Fibroblast of lung (primary cell): ENCODE measurements around the gene PCDHB14. TPM values are rescaled to one million over a fixed set of nuclear protein-coding genes. Genes with fewer than 3 reads are reported as not detected.
A peak's percentile ranks its signal among the peaks of the same experiment; 100 is the strongest.
"Not testable (repeated sequence)": the region's sequence is repeated elsewhere in the genome, so short reads cannot be mapped to it uniquely, and the experiment has no call there.

ENCODE experiments used
- DNase-seq, 2 donors: peaks; one replicate each; pipeline versions ENCODE4 v3.0.0 to v3.0.0-alpha.2; 2010; ENCODE audit warnings: low read depth in 2 of 2
- H2AFZ ChIP-seq: 2 replicates; pipeline ENCODE4 v1.5.1; 2012; ENCODE audit warnings: low read length, control low read depth, inconsistent platforms
- H3K27ac ChIP-seq: 2 replicates; pipeline ENCODE4 v1.5.1; 2011; ENCODE audit warnings: low read length, control low read depth; ENCODE audit not compliant: insufficient read depth
- H3K27me3 ChIP-seq: 2 replicates; pipeline ENCODE4 v1.5.1; 2011; ENCODE audit warnings: mild to moderate bottlenecking, low read length; ENCODE audit not compliant: control insufficient read depth, insufficient read depth
- H3K36me3 ChIP-seq: 2 replicates; pipeline ENCODE4 v1.5.1; 2011; ENCODE audit warnings: low read length; ENCODE audit not compliant: control insufficient read depth, insufficient read depth
- H3K4me1 ChIP-seq: 2 replicates; pipeline ENCODE4 v1.5.1; 2011; ENCODE audit warnings: low read length; ENCODE audit not compliant: control insufficient read depth, insufficient read depth; ENCODE audit errors: extremely low read depth
- H3K4me2 ChIP-seq: 2 replicates; pipeline ENCODE4 v1.5.1; 2011; ENCODE audit warnings: low read length, control low read depth; ENCODE audit not compliant: insufficient read depth; ENCODE audit errors: extremely low read depth
- H3K4me3 ChIP-seq, 4 experiments: fragments of 200-600 bp in 1 of 4; sonication (generic) in 1 of 4; replicated peaks in 1 of 4; 2 replicates each; pipeline ENCODE4 v1.5.1; 2011 to 2016; ENCODE audit warnings: low read length in 4 of 4, low read depth in 3 of 4, mild to moderate bottlenecking in 3 of 4, control low read depth in 2 of 4, inconsistent platforms in 1 of 4, mixed read lengths in 1 of 4; ENCODE audit not compliant: insufficient read depth in 1 of 4; ENCODE audit errors: control extremely low read depth in 1 of 4
- H3K79me2 ChIP-seq: 2 replicates; pipeline ENCODE4 v1.5.1; 2012; ENCODE audit warnings: mild to moderate bottlenecking, low read length, inconsistent platforms; ENCODE audit not compliant: control insufficient read depth, insufficient read depth
- H3K9ac ChIP-seq: 2 replicates; pipeline ENCODE4 v1.5.1; 2011; ENCODE audit warnings: mild to moderate bottlenecking, low read length, control low read depth; ENCODE audit not compliant: insufficient read depth
- H3K9me3 ChIP-seq: 2 replicates; pipeline ENCODE4 v1.5.1; 2012; ENCODE audit warnings: low read depth, low read length; ENCODE audit not compliant: control insufficient read depth, insufficient read depth
- H4K20me1 ChIP-seq: 2 replicates; pipeline ENCODE4 v1.5.1; 2011; ENCODE audit warnings: low read length; ENCODE audit not compliant: control insufficient read depth, insufficient read depth; ENCODE audit errors: extremely low read depth
- CTCF ChIP-seq, 2 donors: IDR thresholded peaks in 1 of 2; conservative IDR thresholded peaks in 1 of 2; 1 replicate in 1 of 2; 2 replicates in 1 of 2; pipeline ENCODE4 v1.5.1; 2011 to 2012; ENCODE audit warnings: low read length in 2 of 2, control low read depth in 1 of 2, inconsistent platforms in 1 of 2, low read depth in 1 of 2, mild to moderate bottlenecking in 1 of 2
- EZH2 ChIP-seq: IDR thresholded peaks from 2 replicates; pipeline ENCODE4 v1.5.1; 2012; ENCODE audit warnings: low read length, control low read depth, mild to moderate bottlenecking; ENCODE audit errors: missing control alignments
- polyA minus RNA-seq: library from RNA; depleted of rRNA, polyadenylated mRNA; stranded (reverse); fragments of >200 nt; gene quantifications from 2 replicates; pipeline ENCODE4 v1.2.3, GENCODE V29; 2011; ENCODE audit warnings: low replicate concordance
- polyA plus RNA-seq, 2 donors: library from polyadenylated mRNA; depleted of rRNA in 1 of 2; stranded (reverse) in 1 of 2; unstranded in 1 of 2; fragments of >200 nt; gene quantifications; 2 replicates each; pipeline ENCODE4 v1.2.1, GENCODE V29; 2011 to 2012; ENCODE audit warnings: missing spikeins in 1 of 2
- total RNA-seq: library from RNA; depleted of rRNA; stranded (reverse); fragments of >200 nt; gene quantifications from 2 replicates; pipeline ENCODE4 v1.2.1, GENCODE V29; 2014

Gene PCDHB14
- total RNA-seq: 0.77 and 1.7 TPM in 2 replicates
- polyA plus RNA-seq: 0.18 and 0.86 TPM in 2 replicates
- 0.24 and 0.80 TPM in 2 replicates for polyA plus RNA-seq (2012)
- polyA minus RNA-seq: 0.24 TPM in 1 of 2 replicates, not detected in the other

- H3K9ac ChIP-seq: no peak within 1 kb of the TSS
- H3K27me3 ChIP-seq: no peaks in the 10 kb centered on the region
- no peaks in the 10 kb centered on the region for H3K9me3 ChIP-seq
- H3K36me3 ChIP-seq: no peaks in the 10 kb centered on the region
- no peaks in the 10 kb centered on the region for H3K79me2 ChIP-seq
- no peak within 1 kb of the TSS for H3K4me2 ChIP-seq
- peak within 1 kb of the TSS in 2 of 4 experiments; percentile 16 to 42 for H3K4me3 ChIP-seq
- no peak within 1 kb of the TSS for H2AFZ ChIP-seq
- DNase-seq: peak; percentile 13 to 21
- TF ChIP-seq EZH2 (no peak), CTCF (conservative IDR thresholded peaks at IDR 0.05 in 1 of 2, IDR thresholded peaks at IDR 0.05 in 1 of 2; ENCODE audit: low read depth in 1 of 2, low read length in 2 of 2) (no peak)
- no peaks in the 10 kb centered on the region for H4K20me1 ChIP-seq
- H3K4me1 ChIP-seq: no peaks in the 10 kb centered on the region
- no peak within 1 kb of the TSS for H3K27ac ChIP-seq
These were observed at the start of gene PCDHB14 for GRCh38 chr5:141223112-141223783. Gene PCDHB14, plus strand, starts transcription at chr5:141223343. Its CDS starts 163 bp downstream, at chr5:141223506.

GRCh38 chr5:141174291-141175104, 48.6 kb upstream of the PCDHB14 start:
- not testable (repeated sequence) for H3K4me2 ChIP-seq, DNase-seq, H3K36me3 ChIP-seq, H3K4me1 ChIP-seq, H3K27ac ChIP-seq, H3K79me2 ChIP-seq, H3K9me3 ChIP-seq, H3K9ac ChIP-seq, H4K20me1 ChIP-seq, H2AFZ ChIP-seq, H3K27me3 ChIP-seq, H3K4me3 ChIP-seq

- no peak for DNase-seq
- Histone ChIP-seq H3K27me3 (no peaks in the 10 kb centered on the region), H3K36me3 (no peaks in the 10 kb centered on the region), H3K27ac (no peak overlapping the region), H3K9me3 (no peaks in the 10 kb centered on the region), H3K79me2 (no peaks in the 10 kb centered on the region), H3K9ac (no peak overlapping the region), H3K4me1 (no peaks in the 10 kb centered on the region), H2AFZ (no peak overlapping the region), H3K4me2 (no peak overlapping the region), H4K20me1 (no peaks in the 10 kb centered on the region), H3K4me3 (no peak overlapping the region)
- no peak for TF ChIP-seq EZH2
- no peak for TF ChIP-seq CTCF (conservative IDR thresholded peaks at IDR 0.05 in 1 of 2, IDR thresholded peaks at IDR 0.05 in 1 of 2; ENCODE audit: low read depth in 1 of 2, low read length in 2 of 2)
These were observed 47.2 kb upstream of the PCDHB14 start for GRCh38 chr5:141175933-141176332.

GRCh38 chr5:141177577-141178191, 45.5 kb upstream of the PCDHB14 start, which contains the start of gene PCDHB8:
Gene PCDHB8, plus strand, starts transcription at chr5:141177790. Its CDS starts 245 bp downstream, at chr5:141178035.
- not testable (repeated sequence) for H3K79me2 ChIP-seq, H3K27ac ChIP-seq, H3K4me2 ChIP-seq, H2AFZ ChIP-seq, DNase-seq, H3K36me3 ChIP-seq, H3K9ac ChIP-seq, H4K20me1 ChIP-seq, H3K27me3 ChIP-seq, H3K4me3 ChIP-seq, H3K4me1 ChIP-seq, H3K9me3 ChIP-seq

GRCh38 chr5:141179371-141179770, 43.8 kb upstream of the PCDHB14 start:
- not testable (repeated sequence) for H3K9ac ChIP-seq, H2AFZ ChIP-seq, H3K4me1 ChIP-seq, H3K27ac ChIP-seq, H3K4me2 ChIP-seq, H3K4me3 ChIP-seq, H3K9me3 ChIP-seq, H4K20me1 ChIP-seq, H3K27me3 ChIP-seq, DNase-seq, H3K36me3 ChIP-seq, H3K79me2 ChIP-seq
